Non-pigmented ciliary epithelial cell (primary cell): ENCODE data around the gene CSAG2.
"Not testable (repeated sequence)": the region's sequence is repeated elsewhere in the genome, so short reads cannot be mapped to it uniquely, and the experiment has no call there.

Source experiments
- DNase-seq: peaks from one replicate; pipeline ENCODE4 v3.0.0-alpha.2; 2010; ENCODE audit warnings: low read depth

Gene CSAG2

GRCh38 chrX:152709173-152709572, at the start of gene CSAG2:
CSAG2 (minus strand) TSS chrX:152709273; CDS start chrX:152709112, 161 bp downstream.
- not testable (repeated sequence) for DNase-seq

GRCh38 chrX:152754871-152755270, 45.8 kb upstream of the CSAG2 start:
- DNase-seq: not testable (repeated sequence)

DNA sequence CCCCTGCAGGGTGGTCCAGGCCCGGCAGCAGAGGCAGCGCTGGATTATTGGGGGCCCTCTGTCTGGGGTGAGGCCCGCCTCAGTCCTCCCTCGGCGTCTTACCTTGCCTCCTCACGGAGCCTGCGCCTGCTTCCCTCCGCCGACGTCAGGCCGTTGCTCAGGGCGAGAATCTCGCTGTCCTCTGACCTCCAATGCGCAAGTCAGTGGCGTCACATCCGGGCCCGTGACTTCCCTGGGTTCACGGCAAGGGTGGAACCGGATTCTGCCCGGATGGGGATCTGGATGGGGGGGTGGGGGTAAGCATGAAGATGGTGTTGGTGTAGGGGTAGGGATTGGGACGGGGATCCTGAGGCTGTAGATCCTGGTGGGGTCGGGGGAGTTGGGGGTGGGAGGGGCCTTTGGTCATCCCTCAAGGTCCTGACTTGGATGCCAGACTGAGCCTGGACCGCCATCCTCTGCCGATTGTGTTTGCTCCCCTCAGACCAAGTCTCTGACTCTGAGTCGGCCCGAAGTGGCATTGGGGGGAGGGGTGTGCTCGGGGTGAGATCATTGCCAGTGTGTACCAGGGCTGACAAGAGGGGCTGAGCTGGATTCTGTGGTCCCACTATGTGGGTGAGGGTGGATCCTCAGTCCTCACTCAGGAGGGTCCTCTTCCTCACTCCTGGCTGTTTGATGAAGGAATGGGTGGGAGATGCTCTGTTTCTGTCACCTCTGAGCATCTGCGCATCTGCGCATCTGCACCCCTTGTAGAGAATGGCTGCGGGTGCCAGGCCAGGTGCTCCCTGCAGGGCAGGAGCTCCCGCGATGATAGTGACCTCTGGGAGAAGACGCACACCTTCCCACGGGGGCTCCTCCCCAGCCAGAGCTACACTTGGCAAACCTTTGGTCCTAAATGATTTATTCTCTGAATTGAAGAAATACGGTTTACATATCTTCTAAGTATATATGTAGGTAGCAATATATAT, 44.9 kb upstream of the CSAG2 start, which contains the start of gene MAGEA2:
Gene MAGEA2 (minus strand): TSS at position 157 of the 965 bp plus-strand sequence. CDS start 2,479 bp downstream, outside the sequence.
- DNase-seq: not testable (repeated sequence)

DNA sequence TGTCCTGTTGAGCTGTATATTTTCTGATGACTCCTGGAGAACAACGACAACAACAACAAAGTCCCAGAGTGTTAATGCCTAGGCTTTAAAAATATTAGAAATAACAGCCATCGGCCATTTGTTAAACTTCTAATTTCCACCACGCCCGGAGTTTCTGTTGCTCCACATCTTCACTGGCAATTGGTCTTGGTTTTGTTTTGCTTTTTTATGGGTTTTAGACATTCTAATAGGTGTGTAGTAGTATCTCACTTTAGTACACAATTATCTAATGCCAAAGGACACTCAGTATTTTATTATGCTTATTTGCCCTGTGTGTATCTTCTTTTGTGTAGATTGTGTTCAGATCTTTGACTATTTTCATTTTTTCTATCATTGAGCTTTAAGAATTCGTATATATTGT, 29.5 kb upstream of the CSAG2 start:
- no peak for DNase-seq

DNA sequence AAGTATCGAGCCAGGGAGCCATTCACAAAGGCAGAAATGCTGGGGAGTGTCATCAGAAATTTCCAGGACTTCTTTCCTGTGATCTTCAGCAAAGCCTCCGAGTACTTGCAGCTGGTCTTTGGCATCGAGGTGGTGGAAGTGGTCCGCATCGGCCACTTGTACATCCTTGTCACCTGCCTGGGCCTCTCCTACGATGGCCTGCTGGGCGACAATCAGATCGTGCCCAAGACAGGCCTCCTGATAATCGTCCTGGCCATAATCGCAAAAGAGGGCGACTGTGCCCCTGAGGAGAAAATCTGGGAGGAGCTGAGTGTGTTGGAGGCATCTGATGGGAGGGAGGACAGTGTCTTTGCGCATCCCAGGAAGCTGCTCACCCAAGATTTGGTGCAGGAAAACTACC, 27.5 kb upstream of the CSAG2 start:
- DNase-seq: not testable (repeated sequence)

- DNase-seq: no peak
Measured at GRCh38 chrX:152735860-152736511, 26.9 kb upstream of the CSAG2 start.

DNA sequence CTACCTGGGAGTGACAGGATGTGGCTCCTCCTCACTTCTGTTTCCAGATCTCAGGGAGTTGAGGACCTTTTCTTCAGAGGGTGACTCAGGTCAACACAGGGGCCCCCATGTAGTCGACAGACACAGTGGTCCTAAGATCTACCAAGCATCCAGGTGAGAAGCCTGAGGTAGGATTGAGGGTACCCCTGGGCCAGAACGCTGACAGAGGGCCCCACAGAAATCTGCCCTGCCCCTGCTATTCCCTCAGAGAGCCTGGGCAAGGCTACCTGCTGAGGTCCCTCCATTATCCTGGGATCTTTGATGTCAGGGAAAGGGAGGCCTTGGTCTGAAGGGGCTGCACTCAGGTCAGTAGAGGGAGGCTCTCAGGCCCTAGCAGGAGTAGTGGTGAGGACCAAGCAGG, 26.0 kb upstream of the CSAG2 start:
- DNase-seq: no peak

GRCh38 chrX:152734143-152734858, 25.2 kb upstream of the CSAG2 start:
- not testable (repeated sequence) for DNase-seq

GRCh38 chrX:152733261-152733975, 24.3 kb upstream of the CSAG2 start, which contains the start of the genes CSAG1 and MAGEA12:
CSAG1 (minus strand) TSS chrX:152733721; CDS start chrX:152732460, 1,261 bp downstream.
MAGEA12 (plus strand) TSS chrX:152733757; CDS start chrX:152736162, 2,405 bp downstream.
- DNase-seq: no peak

- no peak for DNase-seq
Measured at GRCh38 chrX:152725409-152725808, 16.3 kb upstream of the CSAG2 start.

- DNase-seq: not testable (repeated sequence)
Measured at GRCh38 chrX:152713815-152714787, 5.0 kb upstream of the CSAG2 start, which contains the start of gene MAGEA2B. MAGEA2B (plus strand) TSS chrX:152714628; CDS start chrX:152717107, 2,479 bp downstream.

DNA sequence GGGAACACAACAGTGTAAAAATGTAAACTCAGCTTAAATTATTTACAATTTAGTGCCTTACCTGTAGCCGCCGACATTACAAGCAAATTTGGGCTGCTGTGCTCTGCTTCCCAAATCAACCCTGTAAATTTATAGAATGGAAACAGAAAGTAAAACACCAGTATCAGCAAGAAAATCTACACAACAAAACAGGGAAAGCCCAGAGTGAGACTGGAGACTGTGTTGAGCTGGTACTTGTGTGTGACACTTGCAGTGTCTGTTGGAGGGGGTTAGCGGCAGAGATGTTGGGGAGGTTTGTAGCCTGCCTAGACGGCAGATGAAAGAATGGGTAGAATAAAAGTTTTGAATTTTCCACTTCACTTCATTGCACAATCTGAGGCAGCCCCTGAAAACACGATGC, 4.1 kb upstream of the CSAG2 start:
- not testable (repeated sequence) for DNase-seq

DNA sequence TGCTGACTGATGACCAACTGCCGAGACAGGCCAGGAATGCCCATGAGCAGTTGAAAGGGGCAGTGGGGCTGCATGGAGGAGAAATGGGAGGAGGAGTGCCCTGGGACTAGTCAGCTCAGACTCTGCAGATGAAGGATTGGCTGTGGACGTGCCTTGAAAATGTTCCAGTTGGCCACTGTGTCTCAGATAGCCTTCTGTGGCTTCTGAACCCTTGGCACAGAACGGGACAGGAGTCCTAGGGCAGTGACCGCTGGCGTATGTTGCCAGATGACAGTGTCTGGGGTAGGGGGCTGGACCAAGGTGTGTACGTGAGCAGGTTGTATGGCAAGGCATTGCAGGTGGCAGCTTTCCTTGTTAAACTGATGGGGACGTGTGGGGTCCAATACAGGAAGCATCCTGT, 2.6 kb downstream of the CSAG2 start:
- DNase-seq: not testable (repeated sequence)

GRCh38 chrX:152700390-152700789, 8.7 kb downstream of the CSAG2 start:
- not testable (repeated sequence) for DNase-seq

DNA sequence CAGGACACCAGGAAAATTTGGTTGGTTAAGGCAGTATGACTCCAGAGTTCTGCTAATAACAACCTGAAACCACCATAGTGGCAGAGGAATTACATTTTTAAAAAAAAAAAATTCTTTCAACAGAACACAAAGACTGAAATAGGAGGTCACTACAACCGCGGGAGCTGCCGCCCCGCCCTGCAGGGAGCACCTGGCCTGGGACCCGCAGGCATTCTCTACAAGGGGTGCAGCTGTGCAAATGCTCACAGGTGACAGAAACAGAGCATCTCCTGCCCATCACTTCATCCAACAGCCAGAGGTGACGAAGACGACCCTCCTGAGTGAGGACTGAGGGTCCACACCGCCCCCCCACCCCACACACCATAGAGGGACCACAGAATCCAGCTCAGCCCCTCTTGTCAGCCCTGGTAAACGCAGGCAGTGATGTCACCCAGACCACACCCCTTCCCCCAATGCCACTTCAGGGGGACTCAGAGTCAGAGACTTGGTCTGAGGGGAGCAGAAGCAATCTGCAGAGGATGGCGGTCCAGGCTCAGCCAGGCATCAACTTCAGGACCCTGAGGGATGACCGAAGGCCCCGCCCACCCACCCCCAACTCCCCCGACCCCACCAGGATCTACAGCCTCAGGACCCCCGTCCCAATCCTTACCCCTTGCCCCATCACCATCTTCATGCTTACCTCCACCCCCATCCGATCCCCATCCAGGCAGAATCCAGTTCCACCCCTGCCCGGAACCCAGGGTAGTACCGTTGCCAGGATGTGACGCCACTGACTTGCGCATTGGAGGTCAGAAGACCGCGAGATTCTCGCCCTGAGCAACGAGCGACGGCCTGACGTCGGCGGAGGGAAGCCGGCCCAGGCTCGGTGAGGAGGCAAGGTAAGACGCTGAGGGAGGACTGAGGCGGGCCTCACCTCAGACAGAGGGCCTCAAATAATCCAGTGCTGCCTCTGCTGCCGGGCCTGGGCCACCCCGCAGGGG, 10.8 kb downstream of the CSAG2 start, which contains the start of gene MAGEA3:
Gene MAGEA3 (plus strand): TSS at position 843 of the 980 bp plus-strand sequence. CDS start 2,039 bp downstream, outside the sequence.
- not testable (repeated sequence) for DNase-seq

DNA sequence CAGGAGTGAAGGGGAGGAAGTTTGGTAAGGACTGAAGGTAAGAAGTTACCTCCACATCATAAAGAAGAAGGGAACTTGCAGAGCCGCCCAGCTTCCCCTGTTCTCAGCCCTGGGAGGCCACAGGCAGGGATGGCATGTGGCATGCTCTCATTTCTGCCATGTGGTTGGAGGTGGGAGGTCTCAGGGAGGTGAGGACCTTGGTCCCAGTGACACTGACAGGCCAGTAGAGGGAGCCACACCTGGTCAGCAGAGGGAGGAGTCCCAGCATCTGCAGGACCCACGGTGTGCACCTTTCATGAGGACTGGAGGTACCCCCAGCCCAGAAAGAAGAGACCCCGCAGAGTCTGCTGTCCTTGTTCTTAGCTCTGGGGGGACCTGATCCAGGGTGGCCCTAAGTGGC, 28.1 kb downstream of the CSAG2 start:
- not testable (repeated sequence) for DNase-seq

GRCh38 chrX:152674652-152675051, 34.4 kb downstream of the CSAG2 start:
- not testable (repeated sequence) for DNase-seq

GRCh38 chrX:152674135-152674534, 34.9 kb downstream of the CSAG2 start:
- DNase-seq: no peak
